Measurements from ENCODE around the gene HAS3.

DNA sequence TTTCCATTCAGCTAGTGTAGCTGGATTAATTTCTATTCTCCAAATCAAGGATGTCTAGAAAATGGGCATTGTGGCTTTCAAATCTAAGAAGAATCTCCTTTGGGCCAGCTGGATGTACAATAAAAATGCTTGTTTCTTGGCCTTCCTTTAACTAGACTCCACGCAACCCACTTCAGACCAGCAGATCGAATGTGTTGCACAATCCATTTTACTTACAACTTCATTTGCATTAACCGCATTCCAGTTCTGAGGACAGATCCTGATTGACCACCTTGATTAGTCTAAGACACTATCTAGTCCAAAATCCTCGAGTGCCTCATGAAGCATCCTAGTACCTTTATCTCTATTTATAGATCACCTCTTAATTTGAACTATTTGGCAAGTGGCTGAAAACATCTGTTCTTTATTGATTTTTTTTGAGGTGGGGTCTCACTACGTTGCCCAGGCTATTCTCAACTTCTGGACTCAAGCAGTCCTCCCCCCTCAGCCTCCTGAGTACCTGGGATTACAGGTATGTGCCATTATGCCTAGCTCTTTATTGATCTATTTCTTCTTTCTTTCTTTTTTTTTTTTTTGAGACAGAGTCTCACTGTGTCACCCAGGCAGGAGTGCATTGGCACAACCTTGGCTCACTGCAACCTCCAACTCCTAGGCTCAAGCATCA, 20.3 kb upstream of the HAS3 start:
- TF ChIP-seq, protein P1, sequence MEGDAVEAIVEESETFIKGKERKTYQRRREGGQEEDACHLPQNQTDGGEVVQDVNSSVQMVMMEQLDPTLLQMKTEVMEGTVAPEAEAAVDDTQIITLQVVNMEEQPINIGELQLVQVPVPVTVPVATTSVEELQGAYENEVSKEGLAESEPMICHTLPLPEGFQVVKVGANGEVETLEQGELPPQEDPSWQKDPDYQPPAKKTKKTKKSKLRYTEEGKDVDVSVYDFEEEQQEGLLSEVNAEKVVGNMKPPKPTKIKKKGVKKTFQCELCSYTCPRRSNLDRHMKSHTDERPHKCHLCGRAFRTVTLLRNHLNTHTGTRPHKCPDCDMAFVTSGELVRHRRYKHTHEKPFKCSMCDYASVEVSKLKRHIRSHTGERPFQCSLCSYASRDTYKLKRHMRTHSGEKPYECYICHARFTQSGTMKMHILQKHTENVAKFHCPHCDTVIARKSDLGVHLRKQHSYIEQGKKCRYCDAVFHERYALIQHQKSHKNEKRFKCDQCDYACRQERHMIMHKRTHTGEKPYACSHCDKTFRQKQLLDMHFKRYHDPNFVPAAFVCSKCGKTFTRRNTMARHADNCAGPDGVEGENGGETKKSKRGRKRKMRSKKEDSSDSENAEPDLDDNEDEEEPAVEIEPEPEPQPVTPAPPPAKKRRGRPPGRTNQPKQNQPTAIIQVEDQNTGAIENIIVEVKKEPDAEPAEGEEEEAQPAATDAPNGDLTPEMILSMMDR (IDR thresholded peaks at IDR 0.05; ENCODE audit: low read depth, low read length, poor library complexity, severe bottlenecking), result no peak
- no peak for TF ChIP-seq EZH2phosphoT487 (IDR thresholded peaks at IDR 0.05; ENCODE audit: borderline replicate concordance, low read length)
